DOHH2 (cell line): ENCODE results near the gene ACSM3.

Source experiments
- EZH2phosphoT487 ChIP-seq: fragments of 200-600 bp; sonication (generic); IDR thresholded peaks from 2 replicates; pipeline ENCODE4 v1.6.1; 2017; ENCODE audit warnings: borderline replicate concordance, mild to moderate bottlenecking, antibody characterized with exemption, low read length, moderate library complexity, mixed read lengths
- TF ChIP-seq, protein P1 (sequence below): fragments of 200-600 bp; sonication (generic); IDR thresholded peaks from one replicate; pipeline ENCODE4 v1.5.1; 2014; ENCODE audit warnings: antibody characterized with exemption, mild to moderate bottlenecking, low read depth, low read length; ENCODE audit not compliant: poor library complexity, severe bottlenecking

DNA sequence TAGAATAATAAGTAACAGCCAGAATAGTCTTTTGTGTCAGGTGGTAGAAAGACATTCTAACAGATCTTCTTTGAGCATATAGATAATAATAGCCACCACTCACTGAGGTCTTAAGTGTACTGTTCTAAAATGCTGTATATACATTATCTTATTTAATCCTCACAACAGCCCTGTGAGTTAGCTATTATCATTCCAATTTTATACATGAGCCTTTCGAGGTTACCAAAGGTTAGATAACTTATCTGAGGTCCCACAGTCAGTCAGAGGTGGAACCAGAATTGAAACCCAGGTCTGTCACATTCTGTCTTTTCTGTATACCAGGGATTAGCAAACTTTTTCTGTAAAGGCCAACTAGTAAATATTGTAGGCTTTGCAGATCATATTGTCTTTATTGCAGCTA lies 65.7 kb downstream of the ACSM3 start:
- TF ChIP-seq, protein P1, sequence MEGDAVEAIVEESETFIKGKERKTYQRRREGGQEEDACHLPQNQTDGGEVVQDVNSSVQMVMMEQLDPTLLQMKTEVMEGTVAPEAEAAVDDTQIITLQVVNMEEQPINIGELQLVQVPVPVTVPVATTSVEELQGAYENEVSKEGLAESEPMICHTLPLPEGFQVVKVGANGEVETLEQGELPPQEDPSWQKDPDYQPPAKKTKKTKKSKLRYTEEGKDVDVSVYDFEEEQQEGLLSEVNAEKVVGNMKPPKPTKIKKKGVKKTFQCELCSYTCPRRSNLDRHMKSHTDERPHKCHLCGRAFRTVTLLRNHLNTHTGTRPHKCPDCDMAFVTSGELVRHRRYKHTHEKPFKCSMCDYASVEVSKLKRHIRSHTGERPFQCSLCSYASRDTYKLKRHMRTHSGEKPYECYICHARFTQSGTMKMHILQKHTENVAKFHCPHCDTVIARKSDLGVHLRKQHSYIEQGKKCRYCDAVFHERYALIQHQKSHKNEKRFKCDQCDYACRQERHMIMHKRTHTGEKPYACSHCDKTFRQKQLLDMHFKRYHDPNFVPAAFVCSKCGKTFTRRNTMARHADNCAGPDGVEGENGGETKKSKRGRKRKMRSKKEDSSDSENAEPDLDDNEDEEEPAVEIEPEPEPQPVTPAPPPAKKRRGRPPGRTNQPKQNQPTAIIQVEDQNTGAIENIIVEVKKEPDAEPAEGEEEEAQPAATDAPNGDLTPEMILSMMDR, result no peak
- TF ChIP-seq EZH2phosphoT487, result no peak
